GM18870 (cell line): ENCODE measurements around the gene STK16.

Experiments
- ATAC-seq: cut with Tn5 transposase; IDR thresholded peaks from one replicate; pipeline ENCODE4 v1.9.1; 2021; ENCODE audit warnings: moderate library complexity; ENCODE audit not compliant: unreplicated experiment

STK16 gene

GRCh38 chr2:219213486-219214071, 31.7 kb upstream of the STK16 start:
- no peak for ATAC-seq

- no peak for ATAC-seq
These were observed 31.1 kb upstream of the STK16 start for GRCh38 chr2:219214141-219214540.

GRCh38 chr2:219214786-219215185, 30.5 kb upstream of the STK16 start:
- ATAC-seq: no peak

- no peak for ATAC-seq
These were observed 29.3 kb upstream of the STK16 start for GRCh38 chr2:219215871-219216534.

GRCh38 chr2:219216535-219216915, 28.8 kb upstream of the STK16 start:
- no peak for ATAC-seq

GRCh38 chr2:219218217-219218731, 27.0 kb upstream of the STK16 start:
- no peak for ATAC-seq

DNA sequence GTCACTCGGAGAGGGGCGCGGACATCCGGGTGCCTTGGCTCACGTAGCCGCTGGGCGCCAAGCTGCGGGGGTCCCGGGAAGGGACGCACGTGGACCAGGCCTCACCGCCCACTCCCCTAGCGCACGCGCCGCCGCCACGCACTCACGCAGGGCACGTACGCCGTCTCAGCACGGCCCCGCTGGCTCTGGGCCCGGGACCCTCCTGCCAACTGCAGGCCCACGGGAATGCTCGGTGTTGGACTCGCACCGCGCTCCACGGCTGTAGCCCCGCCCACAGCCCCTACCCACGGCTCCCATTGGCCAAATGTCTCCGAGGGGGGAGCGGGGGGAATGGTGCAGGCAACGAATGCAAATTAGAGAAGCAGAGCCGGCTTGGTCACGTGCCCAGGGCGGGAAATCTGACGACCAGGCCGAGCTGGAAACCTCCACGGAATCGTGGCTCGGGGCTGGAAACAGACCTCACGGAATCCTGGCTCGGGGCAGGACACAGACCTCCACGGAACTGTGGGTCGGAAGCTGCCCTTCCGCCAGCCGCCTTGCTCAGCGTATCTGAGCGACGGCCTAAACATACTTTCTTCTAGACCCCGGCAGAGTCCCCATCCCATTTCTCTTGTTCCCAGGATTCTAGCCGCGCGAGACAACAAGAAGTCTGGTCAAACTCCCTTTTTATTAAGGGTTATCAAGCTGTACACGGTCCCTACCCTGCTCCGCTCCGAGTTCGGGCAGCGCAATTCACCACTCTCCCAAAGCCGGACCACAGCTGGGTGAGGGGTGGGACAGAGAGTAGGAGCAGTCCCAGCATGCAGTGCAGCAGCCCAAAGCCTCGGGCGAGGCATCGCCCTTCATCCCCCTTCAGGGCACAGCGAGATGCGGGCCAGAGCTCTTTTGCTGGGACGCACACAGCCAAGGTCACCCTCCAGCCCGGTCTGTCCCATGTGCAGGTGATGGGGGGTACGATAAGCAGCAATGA, 26.3 kb upstream of the STK16 start, which contains the start of gene ABCB6:
Gene ABCB6, minus strand, starts transcription at position 227 of the 970 bp plus-strand sequence. CDS start 285 bp downstream, outside the sequence.
- ATAC-seq: no peak

DNA sequence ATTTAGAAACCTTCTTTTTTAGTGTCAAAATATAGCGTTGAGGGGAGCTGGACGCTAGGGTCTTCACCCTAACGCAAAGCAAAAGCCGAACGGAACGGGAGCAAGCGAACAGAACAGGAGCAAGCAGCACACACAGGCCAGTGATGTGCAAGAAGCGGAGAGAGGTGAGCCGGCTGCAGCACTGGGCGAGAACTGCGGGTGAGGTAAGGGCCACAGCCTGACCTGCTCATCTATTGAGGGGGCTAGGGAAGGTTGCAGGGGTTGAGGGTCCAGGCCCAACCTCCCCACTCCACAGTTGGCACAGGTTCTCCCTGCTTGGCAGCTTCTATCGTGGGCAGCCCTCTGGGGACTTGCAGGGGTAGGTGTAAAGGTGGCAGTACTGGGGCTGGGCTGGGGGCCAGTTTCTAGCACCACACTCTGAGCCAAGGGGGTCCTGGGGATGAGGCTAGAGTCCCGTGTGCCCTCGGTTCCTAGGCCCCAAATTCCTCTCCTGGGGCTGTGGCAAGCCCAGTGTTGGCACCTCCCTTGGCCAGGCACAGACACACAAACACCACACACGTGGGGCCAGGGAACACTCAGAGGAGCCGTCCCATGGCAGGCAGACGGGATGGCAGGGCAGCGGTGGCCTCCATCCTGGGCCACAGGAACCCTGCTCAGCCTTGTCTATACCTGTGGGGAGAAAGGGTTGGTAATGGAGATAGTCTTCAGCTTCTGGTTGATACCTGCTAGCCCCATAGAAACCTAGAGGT, 25.3 kb upstream of the STK16 start:
- no peak for ATAC-seq

DNA sequence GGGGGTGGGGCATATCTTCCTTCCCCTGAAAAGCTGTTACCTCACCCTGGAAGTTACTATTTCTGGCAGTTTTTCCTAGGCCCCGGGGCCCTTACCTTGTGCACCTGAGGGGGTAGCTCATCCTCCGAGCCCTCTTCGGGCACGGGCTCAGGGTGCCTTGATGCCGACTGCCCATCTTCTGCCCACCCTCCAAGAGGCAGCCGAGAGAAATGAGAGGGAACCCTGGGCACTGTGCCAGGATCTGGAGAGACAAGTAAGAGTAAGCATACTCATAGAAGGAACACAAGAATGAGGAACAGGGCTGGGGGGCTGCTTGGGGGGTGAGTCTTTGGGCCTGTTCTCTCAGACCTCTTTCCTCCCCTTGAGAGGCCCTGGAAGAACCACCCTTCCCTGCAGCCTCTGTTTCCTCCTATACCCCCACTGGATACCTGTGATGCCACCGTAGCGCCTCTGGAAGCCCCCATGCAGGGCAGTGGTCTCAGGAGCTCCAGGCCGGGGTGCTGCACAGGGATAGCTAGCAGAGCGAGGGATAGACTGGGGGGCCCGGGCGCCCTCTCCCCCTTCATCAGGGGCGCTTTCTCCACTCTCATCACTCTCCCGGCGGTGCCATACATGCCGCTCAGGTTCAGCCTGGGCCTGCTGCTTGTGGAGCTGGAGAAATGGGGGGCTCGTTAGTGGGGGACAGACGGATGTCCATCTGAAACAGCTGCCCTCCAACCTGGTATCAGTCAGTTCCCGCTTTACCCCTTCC, 24.5 kb upstream of the STK16 start:
- no peak for ATAC-seq

- ATAC-seq: no peak
These were observed 23.2 kb upstream of the STK16 start for GRCh38 chr2:219221957-219222518.

GRCh38 chr2:219223831-219224610, 21.3 kb upstream of the STK16 start:
- no peak for ATAC-seq

- ATAC-seq: no peak
These were observed 19.9 kb upstream of the STK16 start for GRCh38 chr2:219225350-219225749.

DNA sequence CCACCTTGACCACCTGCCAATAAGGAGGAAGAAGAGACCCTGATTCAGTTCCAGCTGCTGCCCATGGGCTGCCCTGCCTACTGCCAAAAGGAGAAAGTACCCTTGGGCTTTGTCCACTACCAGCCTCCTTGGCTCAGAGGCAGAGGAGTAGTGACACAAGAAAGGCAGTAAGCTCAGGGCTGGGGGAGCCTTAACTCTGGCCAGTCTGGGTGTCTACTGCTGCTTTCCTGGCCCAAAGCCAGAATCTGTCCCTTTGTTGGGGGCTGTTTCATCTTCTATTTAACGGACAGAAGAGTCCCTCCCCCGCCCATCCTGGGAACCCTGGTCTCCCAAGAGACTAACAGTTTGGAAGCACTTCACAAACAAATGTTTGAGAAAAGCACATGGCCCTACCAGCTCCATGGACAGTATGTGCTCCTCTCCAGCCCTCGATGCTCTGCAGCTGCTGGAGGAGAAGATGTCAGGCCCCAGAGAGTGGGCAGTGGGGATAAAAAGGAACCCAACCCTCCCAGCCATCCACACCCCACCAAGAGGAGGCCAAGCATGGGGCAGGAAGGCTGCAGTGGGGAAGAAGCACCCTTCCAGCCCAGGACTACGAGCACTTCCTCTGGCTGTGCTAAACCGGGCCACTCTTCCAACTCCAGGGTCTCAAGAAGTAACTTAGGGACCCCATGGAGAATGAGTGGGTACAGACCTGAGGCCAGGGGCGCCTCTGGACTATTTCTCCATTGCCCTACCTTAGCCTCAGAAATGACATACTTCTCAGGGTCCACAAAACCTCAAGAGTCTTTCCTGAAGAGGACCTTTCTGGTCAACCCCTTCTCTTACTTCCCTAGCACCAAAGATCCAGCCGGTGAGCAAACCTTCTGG, 17.0 kb upstream of the STK16 start:
- no peak for ATAC-seq

GRCh38 chr2:219228911-219229304, 16.4 kb upstream of the STK16 start:
- no peak for ATAC-seq

DNA sequence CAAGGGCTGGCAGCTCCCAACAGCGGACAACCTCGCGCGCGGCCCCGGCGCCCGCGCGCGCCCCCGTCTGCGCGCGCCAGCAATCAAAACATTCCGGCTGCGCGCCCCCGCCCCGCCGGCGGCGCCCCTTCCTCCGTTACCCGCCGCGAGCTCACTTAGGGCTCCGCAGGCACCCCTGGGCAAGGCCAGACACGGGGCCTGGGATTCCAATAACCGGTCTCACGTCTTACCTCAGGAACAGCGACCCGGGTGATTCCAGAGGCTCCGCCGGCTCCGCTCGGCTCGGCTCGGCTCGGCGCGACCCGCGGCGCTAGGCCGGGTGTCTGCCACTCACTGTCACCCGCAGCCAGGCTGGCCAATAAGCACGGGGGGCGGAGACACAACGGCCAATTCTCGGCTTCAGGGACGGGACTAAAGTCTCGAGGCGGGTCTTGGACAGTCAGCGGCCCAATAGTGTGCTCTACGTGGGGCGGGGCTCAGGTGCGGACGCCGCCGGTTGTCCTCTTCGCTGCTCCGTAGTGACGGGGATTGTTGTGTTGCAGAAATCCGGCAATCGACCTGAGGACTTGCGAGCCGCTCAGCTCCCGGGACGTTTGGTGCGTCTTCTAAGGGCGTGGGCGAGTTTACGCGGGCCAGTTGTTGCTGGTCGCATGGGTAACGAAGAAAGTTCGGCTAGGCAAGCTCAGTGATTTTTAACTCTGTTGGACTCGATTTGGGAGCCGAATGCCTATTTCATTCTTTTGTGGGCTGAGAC, 15.8 kb upstream of the STK16 start, which contains the start of the genes ANKZF1 and ATG9A:
Gene ANKZF1, plus strand, starts transcription at position 502 of the 754 bp plus-strand sequence. CDS start 452 bp downstream, outside the sequence.
Gene ATG9A, minus strand, starts transcription at position 332 of the 754 bp plus-strand sequence. CDS start 1,612 bp downstream, outside the sequence.
- peak; percentile 92 for ATAC-seq

GRCh38 chr2:219230059-219230540, 15.2 kb upstream of the STK16 start:
- no peak for ATAC-seq

DNA sequence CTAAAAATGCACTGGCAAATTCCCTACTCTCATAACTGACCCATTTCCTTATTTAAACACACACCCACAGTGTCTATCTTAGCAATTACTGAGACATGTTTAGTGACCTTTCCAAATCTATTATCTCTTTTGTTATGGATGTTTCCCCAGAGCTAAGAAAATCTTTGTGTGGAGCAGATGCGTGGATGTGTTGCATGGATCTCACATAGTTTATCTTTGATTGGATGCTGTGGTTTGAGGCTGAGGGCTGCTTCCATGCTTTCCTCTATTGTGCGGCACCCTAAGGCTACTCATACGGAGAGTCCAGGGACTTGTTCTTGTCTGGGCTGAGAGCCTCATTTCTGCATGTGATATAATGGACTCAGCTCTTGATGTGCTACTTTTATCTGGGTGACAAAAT, 10.9 kb upstream of the STK16 start:
- ATAC-seq: no peak
